H4 (cell line): ENCODE results near the gene GRIA4. TPM values are rescaled to one million over a fixed set of nuclear protein-coding genes. Genes with fewer than 3 reads are reported as not detected.
A peak's percentile ranks its signal among the peaks of the same experiment; 100 is the strongest.

Experiments used
- DNase-seq: peaks from one replicate; pipeline ENCODE4 v3.0.0-alpha.2; 2015; ENCODE audit warnings: low spot score
- total RNA-seq: library from RNA; depleted of rRNA; stranded (reverse); fragments of >200 nt; shearing (Covaris generic); gene quantifications from 2 replicates; pipeline ENCODE4 v1.2.3, GENCODE V29; 2014

GRIA4 gene
- total RNA-seq, 1 experiment from 2014 or later: 1.0 TPM

GRCh38 chr11:105636496-105636895, 26.6 kb downstream of the GRIA4 start:
- no peak for DNase-seq

DNA sequence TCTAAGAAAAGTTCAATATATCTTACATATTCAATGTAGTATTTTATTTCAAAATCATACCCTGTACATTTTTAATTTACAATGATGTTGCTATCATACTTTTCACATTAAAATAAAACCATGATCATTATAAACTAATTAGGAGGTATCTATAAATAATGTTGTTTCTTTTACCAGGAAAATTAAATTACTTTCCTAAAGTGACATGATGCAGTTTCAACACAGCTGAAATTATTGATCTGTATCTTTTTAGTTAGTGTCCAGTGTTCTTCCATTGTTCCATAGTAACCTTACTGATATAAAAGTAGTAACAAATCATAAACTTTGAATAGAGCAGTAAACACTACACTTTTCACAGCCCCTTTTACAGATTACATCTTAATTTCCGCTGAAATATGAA, 29.7 kb downstream of the GRIA4 start:
- no peak for DNase-seq

DNA sequence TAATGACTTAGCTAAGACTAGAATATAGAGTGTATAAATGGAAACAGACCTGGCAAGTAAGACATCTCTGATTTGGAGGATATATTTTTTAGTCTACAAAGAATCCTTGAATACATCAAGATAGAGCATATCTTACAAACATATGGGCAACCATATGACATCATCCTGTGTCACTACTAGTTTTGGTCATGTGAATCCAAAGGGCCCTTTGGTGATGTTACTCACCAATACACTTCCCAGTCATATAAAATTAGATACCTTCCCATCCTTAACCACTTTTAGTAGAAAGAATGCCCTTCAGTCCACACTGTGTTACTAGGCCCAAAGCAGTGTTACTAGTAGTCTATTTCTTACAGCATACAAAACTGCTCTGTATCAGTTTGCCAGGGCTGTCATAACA, 31.6 kb downstream of the GRIA4 start:
- DNase-seq: no peak

- DNase-seq: no peak
Measured at GRCh38 chr11:105642870-105643269, 33.0 kb downstream of the GRIA4 start.

DNA sequence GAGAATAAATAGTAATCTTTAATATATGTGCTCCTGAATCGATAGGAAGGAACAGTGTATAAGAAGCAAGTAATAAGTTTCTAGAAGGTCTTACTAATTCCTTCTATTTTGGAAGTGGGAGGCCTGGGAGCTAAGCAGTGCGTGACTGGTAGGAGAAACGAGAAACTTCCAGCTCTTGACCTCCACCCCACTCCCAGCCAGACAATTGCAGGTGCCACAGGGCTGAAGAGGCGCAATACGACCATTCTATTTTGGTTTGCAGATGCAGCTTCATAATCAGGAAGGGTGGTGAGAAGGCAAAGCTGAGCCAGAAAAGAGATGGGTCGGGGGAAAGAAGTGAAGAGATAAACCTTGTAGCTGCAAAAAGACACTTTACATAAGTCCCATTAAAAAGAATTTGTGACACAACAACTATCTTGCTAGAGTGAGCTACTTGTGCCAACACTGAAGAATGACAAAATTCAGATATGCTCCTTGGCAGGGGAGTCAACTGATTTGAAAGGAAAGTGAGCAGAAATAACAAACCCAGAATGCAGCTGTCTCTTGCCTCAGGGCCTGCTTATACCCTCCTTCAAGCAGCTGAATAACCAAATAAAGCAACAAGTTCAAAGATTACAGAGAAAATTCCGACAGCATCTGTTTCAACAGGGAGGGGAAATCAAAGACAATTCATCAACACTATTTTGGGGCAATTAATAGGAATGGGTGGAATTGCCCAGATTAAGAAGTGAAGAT, 35.1 kb downstream of the GRIA4 start:
- DNase-seq: no peak

DNA sequence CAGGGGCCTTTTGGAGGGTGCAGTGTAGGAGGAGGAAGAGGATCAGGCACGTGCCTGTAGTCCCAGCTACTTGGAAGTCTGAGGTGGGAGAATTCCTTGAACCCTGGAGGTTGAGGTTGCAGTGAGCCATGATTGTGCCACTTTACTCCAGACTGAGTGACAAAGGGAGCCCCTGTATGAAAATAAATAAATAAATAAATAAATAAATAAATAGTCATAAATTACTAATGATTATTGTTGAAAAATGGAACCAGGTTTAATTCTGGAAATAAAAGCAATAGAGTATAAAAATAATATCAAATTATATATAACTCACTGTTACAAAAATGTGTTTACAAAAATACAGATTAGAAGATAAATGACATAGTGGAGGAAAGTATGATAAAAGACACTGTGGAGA, 37.9 kb downstream of the GRIA4 start:
- DNase-seq: no peak

DNA sequence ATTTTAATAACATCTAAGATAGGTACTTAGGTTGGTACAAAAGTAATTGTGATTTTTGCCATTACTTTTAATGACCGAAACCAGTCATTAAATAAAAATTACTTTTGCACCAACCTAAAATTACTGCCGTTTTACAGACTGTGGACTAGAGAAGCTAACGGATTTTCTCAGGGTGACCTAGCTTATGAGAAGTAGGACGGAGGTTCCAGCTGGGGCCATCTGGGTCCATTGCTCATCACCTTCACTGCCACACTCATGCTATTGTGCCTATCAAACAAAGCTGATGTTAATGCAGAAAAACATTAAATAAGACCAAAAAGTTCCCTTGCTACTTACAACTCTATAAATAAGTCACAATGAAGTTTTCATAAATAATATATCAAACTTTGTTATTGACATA, 38.9 kb downstream of the GRIA4 start:
- DNase-seq: no peak

GRCh38 chr11:105665281-105665680, 55.4 kb downstream of the GRIA4 start:
- DNase-seq: no peak

DNA sequence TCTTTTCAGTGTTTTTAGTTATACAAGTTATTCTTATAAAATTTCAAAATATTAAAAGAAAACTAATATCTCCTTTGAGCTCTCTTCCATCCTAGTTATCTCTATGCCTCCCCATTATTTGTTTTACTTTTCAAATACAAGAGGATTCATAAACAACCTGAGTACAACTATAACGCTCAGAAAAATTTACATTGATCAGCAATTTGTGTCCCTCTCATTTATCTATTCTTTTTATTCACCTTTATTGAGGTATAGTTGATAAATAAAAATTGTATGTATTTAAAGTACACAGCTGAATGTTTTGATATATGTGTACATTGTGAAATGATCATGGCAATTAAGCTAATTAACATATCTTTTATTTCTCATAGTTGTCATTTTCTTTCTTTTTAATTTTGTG, 57.6 kb downstream of the GRIA4 start:
- DNase-seq: no peak

DNA sequence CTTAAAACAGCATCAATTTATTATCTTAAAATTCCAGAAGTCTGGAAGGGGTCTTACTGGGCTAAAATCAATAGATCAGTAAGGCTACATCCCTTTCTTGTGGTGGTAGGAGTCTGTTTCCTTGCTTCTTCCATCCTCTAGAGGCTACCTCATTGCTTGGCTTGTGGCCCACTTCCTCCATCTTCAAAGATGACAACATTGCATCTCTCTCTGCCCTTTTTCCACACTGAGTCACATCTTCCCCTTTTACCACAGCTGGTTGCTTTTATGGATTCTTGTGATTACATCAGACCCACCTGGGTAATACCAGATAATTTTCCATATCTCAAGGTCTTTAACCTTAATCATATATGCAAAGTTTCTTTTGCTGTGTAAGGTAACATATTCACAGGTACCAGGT, 60.9 kb downstream of the GRIA4 start:
- no peak for DNase-seq

- peak; percentile 43 for DNase-seq
Measured at GRCh38 chr11:105673089-105673488, 63.2 kb downstream of the GRIA4 start.

DNA sequence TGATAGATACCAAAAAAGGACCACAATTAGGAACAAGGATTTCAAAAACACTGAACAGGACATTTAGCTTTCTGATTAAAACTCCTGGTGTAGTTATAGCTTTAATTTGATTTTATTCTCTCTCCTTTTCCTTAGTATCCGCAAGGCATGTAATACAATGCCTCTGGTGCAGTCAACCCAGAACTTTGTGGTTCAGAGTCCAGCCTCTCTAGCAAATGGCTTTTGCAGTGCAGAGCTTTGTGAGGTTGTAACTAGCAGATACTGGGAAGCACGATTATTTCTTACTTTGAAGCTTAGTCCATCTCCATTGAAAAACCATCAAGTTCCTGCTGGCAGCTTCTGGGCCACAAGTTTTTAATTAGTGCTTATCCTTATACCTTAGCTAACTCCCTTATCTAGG, 79.8 kb downstream of the GRIA4 start:
- no peak for DNase-seq

- DNase-seq: no peak
Measured at GRCh38 chr11:105690467-105690866, 80.6 kb downstream of the GRIA4 start.

- no peak for DNase-seq
Measured at GRCh38 chr11:105693075-105693759, 83.3 kb downstream of the GRIA4 start.

DNA sequence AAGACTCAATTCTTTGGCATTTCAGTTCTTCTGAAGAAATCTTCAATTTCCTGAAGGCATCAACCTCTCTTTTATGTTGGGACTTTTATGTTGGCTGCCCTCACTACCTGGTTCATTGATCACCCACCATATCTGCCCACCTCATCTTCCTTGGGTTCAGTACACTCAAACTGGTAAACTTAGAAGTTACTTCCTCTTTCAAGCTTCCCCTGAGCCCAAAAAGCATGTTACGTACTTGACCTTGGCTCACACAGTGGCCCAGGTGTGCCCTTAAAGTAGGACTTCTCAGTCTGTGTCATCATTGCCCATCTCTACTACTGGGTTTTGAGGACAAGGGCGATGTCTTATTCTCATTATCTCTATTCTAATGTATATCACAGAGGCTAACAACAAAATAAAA, 86.1 kb downstream of the GRIA4 start:
- DNase-seq: no peak

- DNase-seq: no peak
Measured at GRCh38 chr11:105697291-105697690, 87.4 kb downstream of the GRIA4 start.

GRCh38 chr11:105699203-105699602, 89.3 kb downstream of the GRIA4 start:
- no peak for DNase-seq

- DNase-seq: no peak
Measured at GRCh38 chr11:105700271-105700670, 90.4 kb downstream of the GRIA4 start.

- DNase-seq: no peak
Measured at GRCh38 chr11:105701098-105701497, 91.2 kb downstream of the GRIA4 start.

- no peak for DNase-seq
Measured at GRCh38 chr11:105705786-105706530, 96.1 kb downstream of the GRIA4 start.

GRCh38 chr11:105713106-105713505, 103.2 kb downstream of the GRIA4 start:
- DNase-seq: no peak

DNA sequence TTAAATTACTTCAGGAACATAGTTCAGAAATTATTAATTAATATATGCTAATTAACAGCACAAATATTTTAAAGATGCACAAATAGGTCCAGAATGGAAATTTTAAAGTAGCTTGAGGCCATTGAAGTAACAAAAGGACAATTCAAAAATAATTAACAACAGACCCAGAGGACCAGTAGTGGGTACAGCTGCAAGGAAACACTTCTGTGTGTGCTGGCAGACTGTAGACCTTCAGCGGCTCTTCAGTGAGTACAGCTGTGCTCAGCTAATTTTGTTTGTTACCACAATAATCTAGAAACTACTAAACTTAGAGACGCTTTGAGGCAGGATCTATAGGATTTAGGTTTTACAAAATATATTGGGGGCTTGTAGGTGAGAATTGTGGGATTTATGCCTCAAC, 103.8 kb downstream of the GRIA4 start:
- no peak for DNase-seq

DNA sequence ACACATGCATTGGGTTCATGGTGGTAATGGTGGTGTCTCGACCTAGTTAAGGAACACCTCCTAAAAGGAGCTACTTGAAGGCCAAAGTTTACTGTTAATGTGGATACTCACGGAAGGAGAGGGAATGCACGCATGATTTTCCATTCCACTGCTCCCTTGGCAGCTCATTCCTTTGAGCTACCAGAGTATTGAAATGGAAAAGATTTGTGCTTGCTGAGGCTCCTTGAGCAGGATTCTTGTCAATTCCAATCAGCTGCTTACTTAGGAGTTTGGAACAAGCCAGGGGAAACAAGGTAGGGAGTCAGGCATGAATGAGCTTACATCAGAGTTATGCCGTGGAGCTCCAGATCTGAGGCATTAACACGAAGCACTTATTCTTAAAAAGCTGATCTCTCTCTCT, 108.8 kb downstream of the GRIA4 start:
- no peak for DNase-seq
